Subcutaneous abdominal adipose tissue (tissue), 5 donors: ENCODE results near the gene PLEKHG7.

Experiments
- H3K27ac ChIP-seq: one replicate; pipeline ENCODE4 v1.7.0; 2013; ENCODE audit warnings: low read depth, mild to moderate bottlenecking, inconsistent platforms, low read length, moderate library complexity
- H3K27me3 ChIP-seq, 5 donors: one replicate each; pipeline ENCODE4 v1.7.0; 2013; ENCODE audit warnings: low read length in 5 of 5, inconsistent platforms in 1 of 5; ENCODE audit not compliant: control insufficient read depth in 5 of 5, insufficient read depth in 4 of 5
- H3K36me3 ChIP-seq, 5 donors: one replicate each; pipeline ENCODE4 v1.7.0; 2013; ENCODE audit warnings: low read length in 5 of 5; ENCODE audit not compliant: control insufficient read depth in 5 of 5, insufficient read depth in 5 of 5
- H3K4me1 ChIP-seq, 5 donors: one replicate each; pipeline ENCODE4 v1.7.0; 2013; ENCODE audit warnings: low read length in 5 of 5, mild to moderate bottlenecking in 3 of 5, moderate library complexity in 1 of 5; ENCODE audit not compliant: control insufficient read depth in 5 of 5, insufficient read depth in 5 of 5
- H3K4me3 ChIP-seq, 5 donors: one replicate each; pipeline ENCODE4 v1.7.0; 2013; ENCODE audit warnings: low read length in 5 of 5, low read depth in 1 of 5
- H3K9ac ChIP-seq, 5 donors: one replicate each; pipeline ENCODE4 v1.7.0; 2013; ENCODE audit warnings: low read length in 5 of 5, mild to moderate bottlenecking in 4 of 5, moderate library complexity in 3 of 5
- H3K9me3 ChIP-seq, 5 donors: one replicate each; pipeline ENCODE4 v1.7.0; 2013; ENCODE audit warnings: low read length in 5 of 5; ENCODE audit not compliant: control insufficient read depth in 5 of 5
- donor health status: healthy.
- donor health status: healthy.
- donor health status: healthy.
- donor health status: healthy.
- donor health status: healthy.

Gene PLEKHG7

GRCh38 chr12:92759634-92760268 is 57.0 kb downstream of the PLEKHG7 start:
- no peak overlapping the region for H3K27ac ChIP-seq
- peaks cover 0 to 2% (median 0%) of the 10 kb centered on the region in 5 donors for H3K9me3 ChIP-seq
- no peaks in the 10 kb centered on the region for H3K36me3 ChIP-seq
- H3K4me3 ChIP-seq: no peak overlapping the region
- H3K9ac ChIP-seq: no peak overlapping the region
- H3K27me3 ChIP-seq: no peaks in the 10 kb centered on the region
- H3K4me1 ChIP-seq: peaks cover 0 to 9% (median 4%) of the 10 kb centered on the region in 5 donors

- Histone ChIP-seq H3K36me3 (no peaks in the 10 kb centered on the region), H3K9ac (no peak overlapping the region), H3K27ac (no peak overlapping the region), H3K9me3 (peaks cover 0 to 2% (median 0%) of the 10 kb centered on the region in 5 donors), H3K27me3 (no peaks in the 10 kb centered on the region), H3K4me3 (no peak overlapping the region), H3K4me1 (peaks cover 0 to under 1% (median 0%) of the 10 kb centered on the region in 5 donors)
These were observed 60.0 kb downstream of the PLEKHG7 start for GRCh38 chr12:92762773-92763172.

- no peaks in the 10 kb centered on the region for H3K36me3 ChIP-seq
- H3K9me3 ChIP-seq: peaks cover 0 to 2% (median 0%) of the 10 kb centered on the region in 5 donors
- H3K27ac ChIP-seq: no peak overlapping the region
- H3K4me3 ChIP-seq: no peak overlapping the region
- H3K4me1 ChIP-seq: peaks cover 0 to 21% (median 17%) of the 10 kb centered on the region in 5 donors
- H3K9ac ChIP-seq: no peak overlapping the region
- no peaks in the 10 kb centered on the region for H3K27me3 ChIP-seq
These were observed 62.0 kb downstream of the PLEKHG7 start for GRCh38 chr12:92764831-92765230.

GRCh38 chr12:92765871-92766270 is 63.1 kb downstream of the PLEKHG7 start:
- H3K4me3 ChIP-seq: no peak overlapping the region
- peaks cover 0 to 2% (median 0%) of the 10 kb centered on the region in 5 donors for H3K9me3 ChIP-seq
- peaks cover 0 to 25% (median 19%) of the 10 kb centered on the region in 5 donors for H3K4me1 ChIP-seq
- H3K27ac ChIP-seq: no peak overlapping the region
- H3K27me3 ChIP-seq: no peaks in the 10 kb centered on the region
- no peak overlapping the region for H3K9ac ChIP-seq
- no peaks in the 10 kb centered on the region for H3K36me3 ChIP-seq

- Histone ChIP-seq H3K36me3 (no peaks in the 10 kb centered on the region), H3K4me1 (peaks cover 0 to 31% (median 23%) of the 10 kb centered on the region in 5 donors), H3K9me3 (no peaks in the 10 kb centered on the region), H3K4me3 (peak overlapping the region in 3 of 5 donors; percentile 7 to 29 (median 16)), H3K9ac (peak overlapping the region in 2 of 5 donors; percentile 35 to 57), H3K27me3 (no peaks in the 10 kb centered on the region), H3K27ac (peak overlapping the region; percentile 45)
These were observed 66.5 kb downstream of the PLEKHG7 start for GRCh38 chr12:92769124-92769901.

GRCh38 chr12:92771001-92771400 is 68.2 kb downstream of the PLEKHG7 start:
- Histone ChIP-seq H3K36me3 (peaks cover 0 to 4% (median 0%) of the 10 kb centered on the region in 5 donors), H3K27ac (no peak overlapping the region), H3K4me1 (peaks cover 0 to 35% (median 23%) of the 10 kb centered on the region in 5 donors), H3K9me3 (no peaks in the 10 kb centered on the region), H3K9ac (no peak overlapping the region), H3K27me3 (no peaks in the 10 kb centered on the region), H3K4me3 (no peak overlapping the region)

- H3K9ac ChIP-seq: no peak overlapping the region
- peaks cover 0 to 13% (median 7%) of the 10 kb centered on the region in 5 donors for H3K36me3 ChIP-seq
- no peaks in the 10 kb centered on the region for H3K27me3 ChIP-seq
- H3K4me3 ChIP-seq: no peak overlapping the region
- peaks cover 0 to 22% (median 9%) of the 10 kb centered on the region in 5 donors for H3K4me1 ChIP-seq
- no peaks in the 10 kb centered on the region for H3K9me3 ChIP-seq
- H3K27ac ChIP-seq: no peak overlapping the region
These were observed 72.6 kb downstream of the PLEKHG7 start for GRCh38 chr12:92775416-92775815.

- H3K36me3 ChIP-seq: peaks cover 0 to 23% (median 14%) of the 10 kb centered on the region in 5 donors
- H3K27me3 ChIP-seq: no peaks in the 10 kb centered on the region
- no peak overlapping the region for H3K4me3 ChIP-seq
- H3K9me3 ChIP-seq: no peaks in the 10 kb centered on the region
- no peak overlapping the region for H3K9ac ChIP-seq
- H3K4me1 ChIP-seq: peaks cover 0 to 12% (median 2%) of the 10 kb centered on the region in 5 donors
- H3K27ac ChIP-seq: peak overlapping the region; percentile 20
These were observed 75.7 kb downstream of the PLEKHG7 start for GRCh38 chr12:92778525-92778924.

- H3K9me3 ChIP-seq: no peaks in the 10 kb centered on the region
- H3K4me1 ChIP-seq: peaks cover 0 to 13% (median 6%) of the 10 kb centered on the region in 5 donors
- no peak overlapping the region for H3K9ac ChIP-seq
- no peaks in the 10 kb centered on the region for H3K27me3 ChIP-seq
- no peak overlapping the region for H3K4me3 ChIP-seq
- peaks cover 0 to 24% (median 14%) of the 10 kb centered on the region in 5 donors for H3K36me3 ChIP-seq
- no peak overlapping the region for H3K27ac ChIP-seq
These were observed 77.1 kb downstream of the PLEKHG7 start for GRCh38 chr12:92779902-92780301.

- Histone ChIP-seq H3K9me3 (no peaks in the 10 kb centered on the region), H3K4me1 (peaks cover 0 to 8% (median 2%) of the 10 kb centered on the region in 5 donors), H3K27ac (no peak overlapping the region), H3K4me3 (no peak overlapping the region), H3K36me3 (peaks cover 0 to 20% (median 7%) of the 10 kb centered on the region in 5 donors), H3K27me3 (no peaks in the 10 kb centered on the region), H3K9ac (no peak overlapping the region)
These were observed 81.6 kb downstream of the PLEKHG7 start for GRCh38 chr12:92784356-92784755.
